Measurements from ENCODE around the gene HORMAD1.

The HORMAD1 gene

GRCh38 chr1:150649441-150650075 is 71.1 kb downstream of the HORMAD1 start:
- Histone ChIP-seq H3K36me3 (ENCODE audit: control insufficient read depth in 2 of 2, insufficient read depth in 1 of 2, low read length in 2 of 2) (peaks cover 12 to 45% of the 10 kb centered on the region in 2 experiments), H3K9me3 (ENCODE audit: control insufficient read depth, insufficient read depth, low read depth, low read length) (no peaks in the 10 kb centered on the region), H3K4me3 (ENCODE audit: low read depth, low read length) (no peak overlapping the region), H3K4me1 (ENCODE audit: control insufficient read depth, insufficient read depth, low read length) (no peaks in the 10 kb centered on the region), H3K27ac (ENCODE audit: extremely low read depth, low read depth, low read length) (no peak overlapping the region)
- CTCF ChIA-PET: no interaction called here
- no peak for TF ChIP-seq ZNF549 (tag by site-specific recombination; IDR thresholded peaks at IDR 0.05)
- TF ChIP-seq PBX3 (CRISPR knock-in tag; IDR thresholded peaks at IDR 0.05): no peak
- no peak for TF ChIP-seq ZNF521 (tag by site-specific recombination; IDR thresholded peaks at IDR 0.05)
- TF ChIP-seq, protein P1, sequence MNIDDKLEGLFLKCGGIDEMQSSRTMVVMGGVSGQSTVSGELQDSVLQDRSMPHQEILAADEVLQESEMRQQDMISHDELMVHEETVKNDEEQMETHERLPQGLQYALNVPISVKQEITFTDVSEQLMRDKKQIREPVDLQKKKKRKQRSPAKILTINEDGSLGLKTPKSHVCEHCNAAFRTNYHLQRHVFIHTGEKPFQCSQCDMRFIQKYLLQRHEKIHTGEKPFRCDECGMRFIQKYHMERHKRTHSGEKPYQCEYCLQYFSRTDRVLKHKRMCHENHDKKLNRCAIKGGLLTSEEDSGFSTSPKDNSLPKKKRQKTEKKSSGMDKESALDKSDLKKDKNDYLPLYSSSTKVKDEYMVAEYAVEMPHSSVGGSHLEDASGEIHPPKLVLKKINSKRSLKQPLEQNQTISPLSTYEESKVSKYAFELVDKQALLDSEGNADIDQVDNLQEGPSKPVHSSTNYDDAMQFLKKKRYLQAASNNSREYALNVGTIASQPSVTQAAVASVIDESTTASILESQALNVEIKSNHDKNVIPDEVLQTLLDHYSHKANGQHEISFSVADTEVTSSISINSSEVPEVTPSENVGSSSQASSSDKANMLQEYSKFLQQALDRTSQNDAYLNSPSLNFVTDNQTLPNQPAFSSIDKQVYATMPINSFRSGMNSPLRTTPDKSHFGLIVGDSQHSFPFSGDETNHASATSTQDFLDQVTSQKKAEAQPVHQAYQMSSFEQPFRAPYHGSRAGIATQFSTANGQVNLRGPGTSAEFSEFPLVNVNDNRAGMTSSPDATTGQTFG (tag by site-specific recombination; IDR thresholded peaks at IDR 0.05; ENCODE audit: borderline replicate concordance): no peak
- no peak for TF ChIP-seq ZNF529 (tag by site-specific recombination; IDR thresholded peaks at IDR 0.05; ENCODE audit: insufficient replicate concordance)
- TF ChIP-seq, protein P2, sequence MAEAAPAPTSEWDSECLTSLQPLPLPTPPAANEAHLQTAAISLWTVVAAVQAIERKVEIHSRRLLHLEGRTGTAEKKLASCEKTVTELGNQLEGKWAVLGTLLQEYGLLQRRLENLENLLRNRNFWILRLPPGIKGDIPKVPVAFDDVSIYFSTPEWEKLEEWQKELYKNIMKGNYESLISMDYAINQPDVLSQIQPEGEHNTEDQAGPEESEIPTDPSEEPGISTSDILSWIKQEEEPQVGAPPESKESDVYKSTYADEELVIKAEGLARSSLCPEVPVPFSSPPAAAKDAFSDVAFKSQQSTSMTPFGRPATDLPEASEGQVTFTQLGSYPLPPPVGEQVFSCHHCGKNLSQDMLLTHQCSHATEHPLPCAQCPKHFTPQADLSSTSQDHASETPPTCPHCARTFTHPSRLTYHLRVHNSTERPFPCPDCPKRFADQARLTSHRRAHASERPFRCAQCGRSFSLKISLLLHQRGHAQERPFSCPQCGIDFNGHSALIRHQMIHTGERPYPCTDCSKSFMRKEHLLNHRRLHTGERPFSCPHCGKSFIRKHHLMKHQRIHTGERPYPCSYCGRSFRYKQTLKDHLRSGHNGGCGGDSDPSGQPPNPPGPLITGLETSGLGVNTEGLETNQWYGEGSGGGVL (tag by site-specific recombination; IDR thresholded peaks at IDR 0.05): no peak
- no peak for TF ChIP-seq SCRT2 (tag by site-specific recombination; IDR thresholded peaks at IDR 0.05)
- TF ChIP-seq BCL6B (tag by site-specific recombination; IDR thresholded peaks at IDR 0.05): no peak
- no peak for TF ChIP-seq SP7 (tag by site-specific recombination; IDR thresholded peaks at IDR 0.05)
- TF ChIP-seq, protein P3, sequence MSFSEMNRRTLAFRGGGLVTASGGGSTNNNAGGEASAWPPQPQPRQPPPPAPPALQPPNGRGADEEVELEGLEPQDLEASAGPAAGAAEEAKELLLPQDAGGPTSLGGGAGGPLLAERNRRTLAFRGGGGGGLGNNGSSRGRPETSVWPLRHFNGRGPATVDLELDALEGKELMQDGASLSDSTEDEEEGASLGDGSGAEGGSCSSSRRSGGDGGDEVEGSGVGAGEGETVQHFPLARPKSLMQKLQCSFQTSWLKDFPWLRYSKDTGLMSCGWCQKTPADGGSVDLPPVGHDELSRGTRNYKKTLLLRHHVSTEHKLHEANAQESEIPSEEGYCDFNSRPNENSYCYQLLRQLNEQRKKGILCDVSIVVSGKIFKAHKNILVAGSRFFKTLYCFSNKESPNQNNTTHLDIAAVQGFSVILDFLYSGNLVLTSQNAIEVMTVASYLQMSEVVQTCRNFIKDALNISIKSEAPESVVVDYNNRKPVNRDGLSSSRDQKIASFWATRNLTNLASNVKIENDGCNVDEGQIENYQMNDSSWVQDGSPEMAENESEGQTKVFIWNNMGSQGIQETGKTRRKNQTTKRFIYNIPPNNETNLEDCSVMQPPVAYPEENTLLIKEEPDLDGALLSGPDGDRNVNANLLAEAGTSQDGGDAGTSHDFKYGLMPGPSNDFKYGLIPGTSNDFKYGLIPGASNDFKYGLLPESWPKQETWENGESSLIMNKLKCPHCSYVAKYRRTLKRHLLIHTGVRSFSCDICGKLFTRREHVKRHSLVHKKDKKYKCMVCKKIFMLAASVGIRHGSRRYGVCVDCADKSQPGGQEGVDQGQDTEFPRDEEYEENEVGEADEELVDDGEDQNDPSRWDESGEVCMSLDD (tag by site-specific recombination; IDR thresholded peaks at IDR 0.05): no peak
- TF ChIP-seq ZNF530 (tag by site-specific recombination; IDR thresholded peaks at IDR 0.05; ENCODE audit: low read depth): no peak
- no peak for TF ChIP-seq ZNF416 (tag by site-specific recombination; IDR thresholded peaks at IDR 0.05)
- POLR2A ChIA-PET: no interaction called here

Data from HEK293 (cell line).